Eye (tissue), 1 donor: Measurements from ENCODE around the gene NSUN5.
"Not testable (repeated sequence)": the region's sequence is repeated elsewhere in the genome, so short reads cannot be mapped to it uniquely, and the experiment has no call there.

Source experiments
- DNase-seq: peaks from one replicate; pipeline ENCODE4 v3.0.0-alpha.2; 2015

Gene NSUN5

DNA sequence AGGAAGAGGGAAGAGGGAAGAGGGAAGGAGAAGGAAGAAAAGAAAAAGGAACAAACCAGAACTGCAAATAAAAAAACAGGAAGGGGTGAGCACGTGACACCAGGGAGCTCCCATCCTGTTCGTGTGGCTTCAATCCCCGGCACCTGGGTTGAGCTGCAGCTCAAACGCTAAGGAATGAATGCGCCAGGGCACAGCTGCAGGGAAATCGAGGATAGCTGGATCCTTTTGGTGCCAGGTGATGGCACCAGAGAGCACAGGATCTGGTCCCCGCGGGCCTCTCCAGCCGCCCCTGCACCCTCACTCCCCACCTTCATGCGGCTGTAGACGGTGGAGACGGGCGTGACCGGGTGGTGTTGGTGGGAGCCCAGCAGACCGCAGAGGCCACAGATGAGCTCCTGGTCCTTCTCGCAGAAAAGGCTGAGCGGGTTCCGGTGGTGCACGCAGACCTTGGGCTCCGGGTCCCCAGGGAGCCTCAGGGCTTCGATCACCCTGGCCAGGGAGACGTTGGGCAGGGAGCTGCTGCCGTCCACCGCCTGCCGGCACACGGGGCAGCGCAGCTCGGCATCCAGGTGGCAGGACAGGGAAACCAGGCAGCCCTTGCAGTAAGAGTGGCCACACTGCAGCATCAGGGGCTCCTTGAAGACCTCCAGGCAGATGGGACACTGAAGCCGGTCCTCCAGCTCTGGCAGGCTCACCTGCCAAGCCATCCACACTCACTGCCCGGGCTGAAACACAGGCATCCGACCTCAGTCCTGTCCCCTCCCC lies 15.6 kb upstream of the NSUN5 start:
- DNase-seq: peak; percentile 75

DNA sequence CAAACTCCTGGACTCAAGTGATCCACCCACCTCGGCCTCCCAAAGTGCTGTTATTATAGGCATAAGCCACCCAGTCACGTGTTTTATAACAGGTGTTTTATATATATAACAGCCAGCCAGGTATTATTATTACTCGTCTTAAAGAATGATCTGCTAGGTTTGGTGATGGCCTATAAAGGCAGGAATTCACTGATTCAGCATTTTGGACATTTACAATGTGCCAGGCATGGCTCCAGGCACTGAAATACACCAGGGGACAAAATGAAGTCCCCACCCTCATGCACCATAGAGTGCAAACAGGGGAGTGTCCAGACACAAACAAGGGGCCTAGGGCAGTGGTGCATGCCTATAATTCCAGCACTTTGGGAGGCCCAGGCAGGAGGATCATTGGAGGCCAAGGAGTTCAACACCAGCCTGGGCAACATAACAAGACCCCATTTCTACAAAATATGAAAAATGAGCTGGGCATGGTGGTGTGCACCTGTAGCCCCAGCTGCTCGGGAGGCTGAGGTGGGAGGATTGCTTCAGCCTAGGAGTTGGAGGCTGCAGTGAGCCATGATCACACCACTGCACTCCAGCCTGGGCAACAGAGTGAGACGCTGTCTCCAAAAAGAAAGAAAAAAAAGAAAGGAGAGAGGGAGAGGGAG lies 14.9 kb upstream of the NSUN5 start:
- DNase-seq: not testable (repeated sequence)

DNA sequence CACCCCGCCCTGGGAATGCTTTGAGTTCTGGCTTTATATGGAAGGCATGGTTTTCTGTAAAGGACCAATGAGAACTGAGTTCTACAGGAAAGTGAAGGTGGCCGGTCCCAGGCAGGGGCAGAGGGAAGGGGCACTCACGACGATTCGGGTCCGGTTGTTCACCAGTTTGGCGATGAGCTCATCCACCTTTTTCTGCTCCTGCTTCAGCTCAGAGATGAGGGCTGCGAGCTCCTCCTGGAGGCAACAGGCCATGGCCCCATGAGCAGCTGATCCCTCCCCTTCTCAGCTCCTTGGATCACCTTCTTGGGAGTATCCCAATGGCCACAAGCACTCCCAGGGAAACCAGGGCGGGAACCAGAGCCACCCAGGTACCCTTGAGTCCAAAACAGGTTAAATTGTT lies 11.4 kb upstream of the NSUN5 start:
- DNase-seq: not testable (repeated sequence)

DNA sequence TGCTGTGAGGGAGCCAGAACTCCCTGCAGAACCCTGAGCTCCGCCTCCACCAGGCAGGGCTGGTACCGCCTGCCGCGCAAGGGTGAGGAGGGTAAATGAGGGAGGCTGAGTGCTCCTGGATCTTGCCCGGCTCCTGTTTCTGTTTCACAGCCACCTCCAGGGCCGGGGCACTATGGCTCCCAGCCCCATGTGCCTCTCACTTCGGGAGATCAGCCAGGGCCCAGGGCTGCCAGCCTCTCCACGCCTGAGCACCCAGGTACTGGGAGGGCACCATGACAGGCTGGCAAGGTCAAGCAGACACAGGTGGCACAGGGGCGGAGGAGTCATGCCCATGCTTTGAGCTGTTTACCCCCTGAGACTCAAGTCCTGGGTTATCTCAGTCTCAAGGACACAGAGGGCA lies 10.9 kb upstream of the NSUN5 start:
- DNase-seq: not testable (repeated sequence)

DNA sequence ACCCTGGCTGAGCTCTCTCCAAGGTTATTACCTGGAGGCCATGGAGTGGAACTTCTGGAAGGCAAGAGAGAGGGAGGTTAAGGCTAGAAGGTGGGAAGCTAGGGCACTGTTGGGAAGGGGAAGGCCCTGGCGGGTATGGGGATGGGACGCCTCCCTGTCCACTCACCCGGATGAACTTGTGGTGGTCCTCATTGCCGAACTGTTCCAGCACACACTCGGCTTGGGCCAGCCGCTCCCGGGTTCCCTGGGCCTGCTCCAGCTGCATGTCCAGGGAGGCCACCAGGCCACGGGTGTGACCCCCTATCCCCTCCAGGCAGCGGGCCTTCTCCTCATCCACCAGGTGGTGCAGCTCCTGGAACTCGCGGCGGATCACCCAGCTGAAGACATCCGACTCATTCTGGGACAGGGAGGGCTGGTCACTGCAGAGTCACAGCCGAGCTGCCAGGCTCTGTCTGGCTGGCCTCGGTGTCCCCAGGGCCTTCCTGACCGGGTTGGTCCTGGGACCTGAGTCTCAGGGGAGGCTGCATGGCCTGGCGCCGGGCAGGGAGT lies 10.1 kb upstream of the NSUN5 start:
- not testable (repeated sequence) for DNase-seq

DNA sequence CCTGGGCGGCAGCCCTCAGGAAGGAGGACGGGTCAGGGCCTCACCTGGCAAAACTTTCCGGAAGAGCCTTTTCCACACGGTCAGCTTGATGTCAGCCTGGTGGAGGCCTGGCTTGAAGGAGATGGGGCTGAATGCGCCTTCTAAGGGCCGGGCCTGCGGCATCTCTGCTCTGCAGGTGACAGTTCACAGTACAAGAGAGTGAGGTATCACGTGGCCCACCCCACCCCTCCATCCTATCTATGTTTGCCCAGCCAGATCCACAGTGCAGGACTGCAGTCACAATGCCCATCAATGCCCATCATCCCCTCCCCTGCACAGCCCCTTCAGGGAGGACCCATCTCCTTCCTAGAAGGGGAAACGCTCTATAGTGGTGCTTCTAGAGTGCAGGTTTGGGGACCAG lies 7.9 kb upstream of the NSUN5 start:
- no peak for DNase-seq

DNA sequence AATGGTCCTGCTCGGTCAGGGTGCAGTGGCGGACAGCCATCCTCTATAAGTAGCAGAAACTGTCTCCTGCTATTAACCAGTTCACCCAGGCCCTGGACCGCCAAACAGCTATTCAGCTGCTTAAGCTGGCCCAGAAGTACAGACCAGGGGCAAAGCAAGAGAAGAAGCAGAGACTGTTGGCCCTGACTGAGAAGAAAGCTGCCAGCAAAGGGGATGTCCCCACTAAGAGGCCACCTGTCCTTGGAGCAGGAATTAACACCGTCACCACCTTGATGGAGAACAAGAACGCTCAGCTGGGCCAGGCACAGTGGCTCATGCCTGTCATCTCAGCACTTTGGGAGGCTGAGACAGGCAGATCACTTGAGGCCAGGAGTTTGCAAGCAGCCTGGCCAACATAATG lies 5.6 kb upstream of the NSUN5 start:
- no peak for DNase-seq

DNA sequence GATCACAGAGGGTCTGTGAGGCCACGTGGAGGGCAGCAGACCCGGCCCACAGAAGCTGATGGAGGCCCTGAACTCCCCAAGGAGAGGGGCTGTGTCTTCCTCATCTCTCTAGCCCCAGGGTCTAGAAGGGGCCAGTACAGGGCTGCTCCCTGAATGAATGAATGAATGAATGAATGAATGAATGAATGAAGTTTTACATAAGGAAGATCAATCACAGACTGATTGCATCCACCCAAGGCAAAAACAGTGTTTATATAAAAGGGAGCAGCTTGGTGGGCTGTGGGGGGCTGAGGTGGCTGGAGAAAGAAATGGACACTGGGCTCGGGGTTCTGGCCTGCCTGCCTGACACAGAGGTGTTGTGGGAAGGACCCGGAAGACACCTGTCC lies 4.9 kb upstream of the NSUN5 start:
- no peak for DNase-seq

DNA sequence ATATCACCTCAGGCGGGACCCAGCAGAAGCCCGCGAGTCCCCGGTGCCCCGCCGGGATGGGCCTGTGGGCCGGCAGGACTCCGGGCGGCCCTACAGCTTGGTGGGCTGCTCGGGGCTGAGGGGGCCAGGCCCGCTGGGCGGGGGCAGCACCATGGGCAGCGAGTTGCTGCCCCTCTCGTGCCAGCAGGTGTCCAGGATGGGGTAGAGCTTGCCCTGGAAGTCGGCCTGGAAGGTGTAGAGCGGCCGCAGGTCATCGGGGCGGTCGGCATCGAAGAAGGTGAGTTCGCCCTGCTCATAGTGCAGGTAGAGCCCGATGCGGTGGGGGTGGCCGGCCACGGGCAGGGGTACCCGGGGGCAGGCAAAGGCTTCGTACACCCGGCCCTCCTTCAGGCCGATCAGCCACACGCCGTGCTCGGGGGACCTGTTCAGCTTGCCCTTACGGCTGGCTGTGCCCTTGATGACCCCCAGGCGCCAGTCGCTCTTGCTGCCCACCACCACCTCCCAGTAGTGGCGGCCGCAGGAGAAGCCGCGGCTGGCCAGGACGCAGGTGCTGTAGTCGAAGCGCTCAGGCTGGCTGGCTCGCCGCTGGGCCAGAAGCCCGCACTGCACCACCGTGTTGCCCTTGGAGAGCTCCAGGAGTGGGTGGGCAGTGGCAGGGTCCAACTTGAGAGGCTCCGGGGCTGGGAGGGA lies 4.3 kb upstream of the NSUN5 start:
- no peak for DNase-seq

DNA sequence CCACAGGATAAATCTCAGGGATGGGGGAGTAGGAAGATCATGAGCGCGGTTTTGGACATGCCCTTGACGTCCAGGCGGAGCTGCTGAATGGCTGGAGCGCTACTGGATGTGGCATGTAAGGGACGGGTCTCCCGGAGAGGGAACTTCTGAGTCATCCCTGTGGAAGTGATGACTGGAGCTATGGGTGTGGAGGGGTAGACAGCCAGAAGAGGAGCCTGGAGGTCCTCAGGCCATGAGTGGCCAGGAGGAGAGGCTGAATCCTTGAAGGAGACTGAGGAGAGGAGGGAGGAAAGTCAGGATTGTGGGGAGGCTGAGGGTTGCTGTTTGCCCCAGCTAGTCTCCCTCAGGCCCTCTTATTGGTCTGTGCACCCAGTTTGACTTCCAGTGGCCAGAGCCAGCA lies 2.8 kb upstream of the NSUN5 start:
- DNase-seq: not testable (repeated sequence)

DNA sequence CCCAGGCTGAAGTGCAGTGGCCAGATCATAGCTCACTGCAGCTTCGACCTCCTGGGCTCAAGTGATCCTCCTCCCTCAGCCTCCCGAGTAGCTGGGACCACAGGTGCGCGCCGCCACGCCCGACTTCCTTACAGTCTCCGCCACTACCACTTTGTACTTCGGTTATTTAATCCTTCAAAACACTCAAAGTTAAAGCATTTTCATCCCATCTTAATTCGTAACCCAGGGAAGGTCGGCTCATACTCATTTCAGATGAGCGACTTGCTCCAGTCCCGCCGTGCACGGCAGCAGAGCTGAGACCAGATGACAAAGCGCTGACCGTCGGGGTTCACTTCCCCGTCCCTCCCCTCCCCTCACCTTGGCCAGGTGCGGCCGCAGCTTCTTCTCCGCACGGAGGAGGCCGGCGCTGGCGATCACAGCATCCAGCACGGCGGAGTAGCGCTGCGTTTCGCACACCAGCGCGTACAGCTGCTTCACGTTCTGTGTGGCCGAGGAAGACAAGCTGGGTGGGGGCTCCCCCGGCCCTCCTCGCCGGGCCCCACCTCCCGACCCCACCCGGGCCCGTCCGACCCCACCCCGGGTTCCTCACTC lies 457 bp downstream of the NSUN5 start:
- DNase-seq: no peak

DNA sequence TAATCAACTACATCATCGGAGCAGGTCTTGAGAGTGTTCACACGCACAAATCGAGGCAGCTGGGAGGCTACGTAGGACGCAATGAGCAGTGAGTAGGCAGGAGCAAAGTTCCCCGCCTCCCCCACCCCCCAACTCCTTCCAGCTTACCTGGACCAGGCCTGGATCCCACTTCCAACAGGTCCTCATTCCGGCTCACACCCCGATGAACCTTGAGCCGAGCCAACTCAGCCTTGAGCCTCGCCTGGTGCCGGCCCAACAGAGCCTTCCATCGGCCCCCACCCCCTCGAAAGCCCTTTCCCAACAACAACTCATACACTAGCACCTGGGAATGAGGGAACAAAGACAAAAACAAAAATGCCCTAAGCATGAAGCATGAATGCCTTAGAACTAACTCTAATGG lies 1.2 kb downstream of the NSUN5 start:
- DNase-seq: no peak

DNA sequence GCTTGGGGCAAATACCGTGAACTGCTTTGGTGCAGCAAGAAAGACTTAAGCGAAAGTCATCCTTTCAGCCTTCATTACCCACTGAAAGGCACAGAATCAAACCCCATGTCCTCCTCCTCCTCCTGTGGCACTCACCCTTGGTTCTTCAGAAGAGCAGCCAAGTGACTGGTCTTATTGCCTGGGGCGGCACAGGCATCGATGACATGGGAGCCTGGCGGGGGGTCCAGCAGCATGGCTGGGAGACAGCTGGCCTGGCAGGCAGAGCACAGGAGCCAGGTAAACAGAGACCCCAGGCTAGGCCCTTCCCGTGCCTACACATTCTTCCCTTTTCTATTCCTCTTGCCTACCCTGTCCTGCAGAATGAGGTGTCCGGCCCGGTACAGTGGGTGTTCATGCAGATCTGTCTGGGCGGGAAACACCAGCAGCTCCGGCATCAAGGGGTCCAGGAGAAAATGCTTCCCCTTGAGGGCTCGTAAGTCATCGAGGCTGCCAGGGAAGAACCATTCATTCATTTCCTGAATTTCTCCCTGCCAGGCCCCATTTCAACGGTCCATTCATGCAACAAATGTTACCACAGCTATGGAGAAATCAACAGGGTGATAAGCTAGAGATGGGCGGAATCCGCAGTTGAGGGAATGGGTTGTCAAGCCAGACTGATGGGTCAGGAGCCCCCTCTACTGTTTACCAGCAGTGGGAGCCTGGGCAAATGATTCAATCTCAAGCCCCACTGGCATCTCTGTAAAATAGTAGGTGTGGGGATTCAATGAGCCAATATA lies 3.8 kb downstream of the NSUN5 start:
- not testable (repeated sequence) for DNase-seq

DNA sequence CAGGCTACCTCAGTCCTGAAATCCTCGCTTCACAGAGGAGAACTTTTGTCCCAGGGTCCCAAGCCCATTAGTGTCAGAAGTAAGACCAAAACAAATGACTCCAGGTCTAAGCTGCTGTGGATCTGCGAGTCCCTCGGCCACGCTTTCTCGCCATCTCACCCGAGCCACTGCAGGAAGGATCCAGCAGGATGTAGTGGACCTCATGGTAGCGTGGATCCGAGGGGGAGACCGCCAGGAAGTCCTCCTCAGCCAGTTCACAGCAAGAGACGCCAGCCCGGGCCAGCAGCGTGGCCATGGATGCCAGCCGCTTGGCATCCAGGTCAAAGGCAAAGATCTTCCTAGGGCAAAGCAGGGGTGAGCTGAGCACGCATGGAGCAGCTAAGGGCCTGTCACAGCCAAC lies 4.6 kb downstream of the NSUN5 start:
- DNase-seq: no peak

DNA sequence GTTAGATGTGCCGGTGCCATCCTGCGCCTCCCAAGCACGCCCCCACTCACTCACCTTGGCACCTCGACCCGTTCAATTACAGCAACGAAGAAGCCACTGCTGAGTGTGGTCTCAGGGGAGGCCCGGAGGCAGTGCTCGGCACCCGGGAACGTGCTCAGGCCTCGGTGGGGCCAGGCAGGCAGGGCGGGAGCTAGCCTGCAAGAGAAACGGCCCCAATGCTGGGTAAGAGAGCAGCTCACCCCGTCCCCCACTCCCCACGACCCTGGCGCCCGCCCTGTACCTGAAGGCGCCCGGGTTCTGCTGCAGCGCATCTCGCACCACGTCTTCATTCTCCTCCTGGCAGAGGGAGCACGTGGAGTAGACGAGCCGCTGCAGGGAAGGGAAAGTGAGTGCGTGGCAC lies 5.1 kb downstream of the NSUN5 start:
- DNase-seq: no peak

DNA sequence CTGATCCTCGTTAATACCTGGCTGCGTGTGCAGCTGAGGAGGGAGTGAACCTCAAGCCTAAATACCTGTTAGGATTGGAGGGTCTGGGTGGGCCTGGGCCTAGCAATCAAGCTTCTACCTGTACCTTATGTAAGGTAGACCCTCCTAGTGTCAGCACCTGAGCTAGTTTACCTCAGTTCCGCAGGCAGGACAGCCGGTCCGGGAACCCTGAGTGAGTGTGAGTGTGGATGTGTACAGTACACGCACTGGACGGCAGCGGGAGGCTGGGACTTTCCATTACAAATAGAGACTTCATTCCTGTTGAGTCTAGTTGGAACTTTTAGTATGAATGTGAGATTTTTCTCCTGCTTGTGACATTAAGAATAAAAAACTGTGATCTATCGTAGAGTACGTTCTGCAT lies 5.8 kb downstream of the NSUN5 start:
- DNase-seq: not testable (repeated sequence)

DNA sequence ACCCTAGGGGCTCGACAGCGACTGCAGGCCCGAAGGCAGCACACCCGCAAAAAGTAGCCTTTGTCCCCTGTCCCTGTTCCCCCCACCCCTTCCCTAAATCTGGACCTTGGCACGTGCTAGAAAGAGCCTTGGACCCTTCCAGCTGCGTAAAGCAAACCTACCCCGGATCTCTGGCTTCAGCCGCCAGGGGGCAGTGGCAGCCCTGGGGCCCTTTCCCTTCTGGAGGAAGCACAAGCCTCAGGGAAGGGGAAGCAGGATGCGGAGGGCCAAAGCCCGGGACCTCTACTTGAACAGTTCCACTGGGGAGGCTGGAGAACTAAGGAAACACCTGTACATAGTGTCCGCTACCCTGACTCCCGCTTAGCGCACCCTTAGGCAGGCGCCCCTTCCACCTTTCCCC lies 7.5 kb downstream of the NSUN5 start:
- DNase-seq: not testable (repeated sequence)

DNA sequence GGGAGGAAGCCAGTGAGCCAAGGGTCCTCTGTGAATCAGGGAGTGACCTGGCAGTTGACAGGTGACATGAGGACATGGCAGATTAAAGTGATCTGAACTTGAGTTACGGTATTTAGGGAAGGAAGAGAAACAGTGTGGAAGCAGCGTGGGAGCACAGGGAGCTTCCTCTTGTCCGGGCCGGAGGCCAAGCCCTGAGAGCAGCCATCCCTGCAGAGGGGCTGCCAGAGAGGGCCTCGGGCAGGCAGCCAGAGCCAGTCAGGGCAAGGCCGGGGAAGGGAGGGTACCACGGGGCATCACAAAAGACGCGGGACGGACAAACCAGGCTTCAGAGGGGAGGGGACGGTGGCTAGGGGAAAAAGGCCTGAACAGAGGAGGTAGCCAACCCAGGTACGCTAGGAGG lies 8.8 kb downstream of the NSUN5 start:
- not testable (repeated sequence) for DNase-seq

DNA sequence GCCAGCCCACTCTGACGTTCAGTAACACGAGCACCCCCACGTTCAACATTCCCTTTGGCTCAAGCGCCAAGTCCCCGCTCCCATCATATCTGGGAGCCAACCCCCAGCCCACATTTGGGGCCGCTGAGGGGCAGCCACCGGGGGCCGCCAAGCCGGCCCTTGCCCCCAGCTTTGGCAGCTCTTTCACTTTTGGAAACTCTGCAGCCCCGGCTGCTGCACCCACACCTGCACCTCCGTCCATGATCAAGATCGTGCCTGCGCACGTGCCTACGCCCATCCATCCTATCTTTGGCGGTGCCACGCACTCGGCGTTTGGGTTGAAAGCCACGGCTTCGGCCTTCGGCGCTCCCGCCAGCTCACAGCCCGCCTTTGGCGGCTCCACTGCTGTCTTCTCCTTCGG lies 10.9 kb downstream of the NSUN5 start:
- DNase-seq: not testable (repeated sequence)

DNA sequence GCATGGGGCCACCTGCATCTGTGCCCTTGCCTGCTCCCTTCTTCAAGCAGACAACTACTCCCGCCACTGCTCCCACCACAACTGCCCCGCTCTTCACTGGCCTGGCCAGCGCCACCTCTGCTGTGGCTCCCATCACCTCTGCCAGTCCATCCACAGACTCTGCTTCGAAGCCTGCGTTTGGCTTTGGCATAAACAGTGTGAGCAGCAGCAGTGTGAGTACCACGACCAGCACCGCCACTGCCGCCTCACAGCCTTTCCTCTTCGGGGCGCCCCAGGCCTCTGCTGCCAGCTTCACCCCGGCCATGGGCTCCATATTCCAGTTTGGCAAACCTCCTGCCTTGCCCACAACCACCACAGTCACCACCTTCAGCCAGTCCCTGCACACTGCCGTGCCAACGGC lies 11.4 kb downstream of the NSUN5 start:
- DNase-seq: not testable (repeated sequence)

DNA sequence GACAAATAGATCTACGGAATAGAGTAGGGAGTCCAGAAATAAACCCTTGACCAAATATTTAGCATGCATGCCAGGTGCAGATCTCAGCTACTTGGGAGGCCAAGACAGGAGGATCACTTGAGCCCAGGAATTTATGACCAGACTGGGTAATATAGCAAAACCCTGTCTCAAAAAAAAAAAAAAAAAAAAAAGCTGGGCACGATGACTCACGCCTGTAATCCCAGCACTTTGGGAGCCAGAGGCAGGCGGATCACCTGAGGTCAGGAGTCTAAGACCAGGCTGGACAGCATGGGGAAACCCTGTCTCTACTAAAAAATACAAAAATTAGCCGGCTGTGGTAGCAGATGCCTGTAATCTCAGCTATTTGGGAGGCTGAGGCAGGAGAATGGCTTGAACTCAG lies 31.4 kb downstream of the NSUN5 start:
- not testable (repeated sequence) for DNase-seq

DNA sequence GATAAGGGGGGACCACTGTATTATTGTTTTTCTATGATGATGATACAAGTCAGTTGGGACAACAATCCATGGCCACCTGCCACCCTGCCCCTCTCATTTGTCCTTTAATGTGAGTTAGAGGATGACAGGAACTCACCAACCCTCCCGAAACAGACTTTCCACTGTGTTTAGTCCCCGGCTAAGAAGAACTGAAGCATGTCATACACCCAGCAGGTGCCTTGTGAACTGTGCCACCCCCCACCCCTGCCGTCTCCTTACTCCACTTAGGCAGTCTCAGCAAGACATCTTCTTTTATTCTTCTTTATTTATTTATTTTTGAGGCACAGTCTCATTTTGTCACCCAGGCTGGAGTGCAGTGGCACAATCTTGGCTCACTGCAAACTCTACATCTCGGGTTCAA lies 40.8 kb downstream of the NSUN5 start:
- DNase-seq: not testable (repeated sequence)
